TTC549 (cell line): ENCODE data around the gene CCL2.

ENCODE experiments used
- FAIRE-seq: peaks from 2 replicates; lab custom pipeline; 2012; peaks lifted over from hg19 to GRCh38; lab: Jason Lieb, UNC

Gene CCL2

DNA sequence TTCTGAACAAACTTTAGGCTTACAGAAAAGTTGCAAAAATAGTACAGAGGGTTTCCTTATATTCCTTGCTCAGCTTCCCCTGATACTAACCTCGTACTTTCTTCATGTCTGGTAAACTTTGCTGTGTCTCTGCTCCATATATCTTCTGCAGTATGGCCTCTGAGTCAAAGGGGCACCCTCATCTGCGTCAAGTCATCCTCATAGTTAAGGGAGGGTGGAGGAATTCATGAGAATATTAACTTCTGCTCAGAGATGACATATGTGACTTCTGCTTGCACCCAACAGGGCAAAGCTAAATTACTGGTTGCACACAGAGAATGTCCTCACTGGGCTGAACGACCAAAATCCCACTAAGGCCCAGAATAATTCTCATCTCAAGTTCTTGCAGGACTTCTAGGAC, 10.6 kb downstream of the CCL2 start:
- FAIRE-seq = no peak

DNA sequence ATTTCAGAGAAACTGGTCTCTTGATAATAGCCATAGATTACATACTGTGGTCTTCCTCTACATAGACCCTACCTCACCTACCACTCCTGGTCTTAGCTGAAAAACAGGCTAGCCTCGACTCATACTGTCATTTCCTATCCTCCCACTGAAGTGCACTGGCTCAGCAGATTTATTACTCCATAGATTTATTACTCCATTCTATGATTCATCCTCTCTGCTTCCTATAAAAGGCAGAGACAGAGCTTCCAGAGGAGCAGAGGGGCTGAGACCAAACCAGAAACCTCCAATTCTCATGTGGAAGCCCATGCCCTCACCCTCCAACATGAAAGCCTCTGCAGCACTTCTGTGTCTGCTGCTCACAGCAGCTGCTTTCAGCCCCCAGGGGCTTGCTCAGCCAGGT, 14.9 kb downstream of the CCL2 start, which contains the start of gene CCL7:
TSS of gene CCL7 (plus strand) at position 253 of the 400 bp plus-strand sequence. CDS start at position 323, 70 bp downstream.
- FAIRE-seq = no peak

DNA sequence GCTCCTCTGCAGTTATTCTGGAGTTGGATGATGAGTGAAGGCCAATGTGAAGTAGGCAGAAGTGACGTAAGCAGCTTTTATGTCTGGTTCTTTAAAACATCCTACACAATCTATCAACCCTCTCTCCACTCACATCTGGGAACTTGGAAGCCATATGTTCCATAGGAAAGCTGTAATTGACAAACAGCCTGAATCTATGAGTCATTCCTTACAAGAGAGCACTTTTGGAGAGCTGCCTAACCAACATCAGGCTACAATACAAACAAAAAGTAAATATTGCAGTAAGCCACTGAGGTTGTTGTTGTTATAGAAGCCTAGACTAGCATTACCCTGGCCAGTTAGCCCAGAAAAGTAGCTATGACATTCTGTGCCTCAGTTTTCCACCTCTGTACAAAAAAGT, 20.8 kb downstream of the CCL2 start:
- FAIRE-seq = no peak

DNA sequence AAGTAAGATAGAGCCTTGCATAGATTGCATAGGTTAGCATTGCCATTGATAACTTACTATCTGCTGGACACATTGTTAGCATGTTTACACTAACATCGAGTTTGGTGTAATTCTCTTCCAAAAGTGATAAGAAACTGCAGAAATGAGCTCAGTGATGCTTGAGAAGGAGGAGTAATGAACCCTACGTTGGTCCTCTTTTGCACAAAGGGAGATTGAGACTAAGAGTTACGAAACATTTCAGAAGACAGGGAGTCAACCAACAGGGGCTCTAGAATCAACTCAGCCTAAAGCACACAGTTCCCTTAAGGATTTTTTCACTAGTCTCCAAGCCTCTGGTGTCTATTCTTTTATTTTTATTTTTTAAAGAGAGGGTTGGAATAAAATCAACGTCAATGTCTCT, 21.7 kb downstream of the CCL2 start:
- no peak for FAIRE-seq

DNA sequence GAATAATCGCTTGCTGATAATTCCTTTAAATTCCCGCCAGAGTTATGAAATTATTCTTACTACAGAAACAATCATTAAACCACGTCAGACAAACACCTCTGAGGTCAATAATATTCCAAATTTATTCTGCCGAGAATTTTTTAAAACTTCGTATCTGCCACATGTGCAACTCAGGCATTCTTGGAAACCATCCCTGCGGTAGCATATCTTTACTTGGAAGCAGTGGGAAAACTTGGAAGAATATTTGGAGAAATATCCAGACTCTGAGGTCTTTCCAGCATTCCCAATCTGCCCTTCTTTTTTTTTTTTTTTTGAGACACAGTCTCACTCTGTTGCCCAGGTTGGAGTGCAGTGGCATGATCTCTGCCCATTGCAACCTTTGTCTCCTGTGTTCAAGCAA, 28.5 kb downstream of the CCL2 start:
- no peak for FAIRE-seq

DNA sequence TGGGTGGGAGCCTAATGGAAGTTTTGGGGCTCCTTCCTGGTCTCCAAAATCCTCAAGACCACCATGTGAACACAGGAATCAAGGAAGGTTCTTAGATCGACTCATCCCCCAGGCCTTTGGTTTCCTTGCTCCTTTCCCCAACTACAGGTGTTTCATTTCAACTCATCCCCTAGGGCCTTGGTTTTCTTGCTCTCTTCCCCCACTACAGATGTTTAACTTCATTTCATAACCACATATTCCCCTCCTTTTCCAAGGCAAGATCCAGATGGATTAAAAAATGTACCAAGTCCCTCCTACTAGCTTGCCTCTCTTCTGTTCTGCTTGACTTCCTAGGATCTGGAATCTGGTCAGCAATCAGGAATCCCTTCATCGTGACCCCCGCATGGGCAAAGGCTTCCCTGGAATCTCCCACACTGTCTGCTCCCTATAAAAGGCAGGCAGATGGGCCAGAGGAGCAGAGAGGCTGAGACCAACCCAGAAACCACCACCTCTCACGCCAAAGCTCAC, 30.3 kb downstream of the CCL2 start, which contains the start of gene CCL11:
TSS of gene CCL11 (plus strand) at position 457 of the 507 bp plus-strand sequence. CDS start 67 bp downstream, outside the sequence.
- FAIRE-seq = no peak

DNA sequence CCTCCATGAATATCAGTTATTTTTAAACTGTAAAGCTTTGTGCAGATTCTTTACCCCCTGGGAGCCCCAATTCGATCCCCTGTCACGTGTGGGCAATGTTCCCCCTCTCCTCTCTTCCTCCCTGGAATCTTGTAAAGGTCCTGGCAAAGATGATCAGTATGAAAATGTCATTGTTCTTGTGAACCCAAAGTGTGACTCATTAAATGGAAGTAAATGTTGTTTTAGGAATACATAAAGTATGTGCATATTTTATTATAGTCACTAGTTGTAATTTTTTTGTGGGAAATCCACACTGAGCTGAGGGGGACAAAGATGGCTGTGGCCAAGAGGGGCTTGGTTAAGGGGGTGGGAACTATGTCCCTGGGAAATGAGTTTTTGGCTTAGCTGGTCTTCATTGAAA, 32.8 kb downstream of the CCL2 start:
- no peak for FAIRE-seq

DNA sequence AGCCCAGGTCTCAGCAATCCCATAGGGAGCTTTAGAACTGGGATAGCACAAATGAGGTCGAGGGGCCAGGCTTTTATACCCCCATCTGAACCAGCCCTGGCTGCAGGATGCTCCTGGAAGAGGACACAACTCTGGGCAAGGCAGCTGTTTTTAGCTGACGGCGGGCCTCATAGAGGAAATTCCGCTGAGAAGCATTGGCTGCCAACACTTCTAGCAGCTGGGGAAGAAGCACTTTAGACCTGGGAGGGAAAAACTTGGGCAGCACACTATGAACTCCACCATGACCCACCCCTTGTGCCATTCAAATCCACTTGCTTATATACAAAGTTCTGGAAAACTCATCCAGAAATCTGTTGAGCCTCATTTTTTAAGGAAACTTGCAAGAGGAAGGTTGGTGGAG, 35.5 kb downstream of the CCL2 start:
- FAIRE-seq = no peak

DNA sequence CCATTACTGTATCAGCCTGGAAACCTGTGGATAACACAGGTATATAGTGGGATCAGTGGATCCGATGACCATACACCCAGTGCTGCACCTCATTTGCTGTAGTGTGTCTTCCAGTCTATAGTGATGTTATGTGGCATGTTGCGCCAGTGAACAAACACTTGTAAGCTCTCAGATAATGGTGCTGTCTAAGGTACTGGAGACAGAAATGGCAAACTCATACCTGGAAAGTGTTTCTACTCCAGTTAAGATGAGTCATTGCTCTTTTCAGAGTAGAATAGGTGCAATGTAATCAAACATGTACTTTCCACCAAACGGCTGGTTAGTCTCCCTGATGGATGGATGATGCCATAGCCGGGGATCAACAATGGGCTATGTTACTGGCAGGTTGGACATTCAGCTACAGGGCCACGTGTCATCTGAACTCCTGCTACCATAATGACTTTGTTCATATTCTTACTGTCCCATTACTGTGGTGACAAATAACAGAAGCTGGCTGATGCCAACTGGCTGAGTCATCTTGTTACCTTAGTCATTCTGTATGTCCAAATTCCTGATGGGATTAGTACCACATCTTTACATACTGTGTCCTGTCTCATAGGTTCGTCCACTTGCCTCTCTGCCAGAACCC, 36.8 kb downstream of the CCL2 start:
- FAIRE-seq = no peak

DNA sequence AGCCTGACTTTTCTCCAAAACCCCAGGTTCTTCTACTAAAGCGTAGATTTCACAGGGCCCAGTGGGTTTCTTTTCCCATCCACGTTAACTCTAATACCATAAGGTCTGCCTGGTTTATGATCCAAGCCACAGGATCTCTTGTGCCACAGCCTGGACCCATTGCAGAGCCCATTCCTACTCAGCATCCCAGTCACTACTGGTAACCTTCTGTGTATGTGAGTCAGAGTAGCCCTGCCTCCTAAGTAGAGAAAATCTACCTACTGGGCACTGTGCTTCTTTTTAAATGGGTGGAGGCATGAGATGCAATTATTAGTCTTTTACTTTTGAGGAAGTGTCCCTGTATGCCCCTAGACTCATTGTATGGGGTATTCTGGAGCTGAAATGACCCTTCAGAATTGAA, 43.9 kb downstream of the CCL2 start:
- no peak for FAIRE-seq

DNA sequence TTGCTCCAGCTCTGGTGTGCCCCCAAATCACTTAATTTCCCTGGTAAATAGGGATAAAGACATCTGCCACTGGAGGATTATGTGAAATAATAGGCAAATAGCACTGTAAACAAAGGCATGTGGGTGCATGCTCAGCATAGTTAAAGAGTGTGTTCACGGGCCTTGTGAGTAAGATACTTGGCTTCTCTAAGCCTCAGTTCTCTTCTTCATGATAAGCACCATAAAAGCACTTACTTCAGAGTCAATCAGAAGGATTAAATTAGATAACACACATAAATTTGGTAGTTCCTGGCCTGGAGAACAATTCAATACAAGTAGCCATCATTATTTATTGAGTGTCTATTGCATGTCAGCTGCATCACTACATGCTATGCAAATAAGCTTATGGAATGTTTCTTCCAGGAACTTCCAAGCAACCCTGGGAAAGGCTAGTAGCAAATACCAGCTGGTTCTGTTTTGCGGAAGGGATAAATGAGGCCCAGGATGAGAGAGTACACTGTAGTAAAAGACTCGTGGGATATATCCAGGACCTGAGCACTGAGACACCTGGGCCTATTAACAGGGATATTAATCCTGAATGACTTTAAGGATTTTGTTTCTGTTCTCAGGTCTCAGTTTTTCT, 45.0 kb downstream of the CCL2 start:
- no peak for FAIRE-seq

DNA sequence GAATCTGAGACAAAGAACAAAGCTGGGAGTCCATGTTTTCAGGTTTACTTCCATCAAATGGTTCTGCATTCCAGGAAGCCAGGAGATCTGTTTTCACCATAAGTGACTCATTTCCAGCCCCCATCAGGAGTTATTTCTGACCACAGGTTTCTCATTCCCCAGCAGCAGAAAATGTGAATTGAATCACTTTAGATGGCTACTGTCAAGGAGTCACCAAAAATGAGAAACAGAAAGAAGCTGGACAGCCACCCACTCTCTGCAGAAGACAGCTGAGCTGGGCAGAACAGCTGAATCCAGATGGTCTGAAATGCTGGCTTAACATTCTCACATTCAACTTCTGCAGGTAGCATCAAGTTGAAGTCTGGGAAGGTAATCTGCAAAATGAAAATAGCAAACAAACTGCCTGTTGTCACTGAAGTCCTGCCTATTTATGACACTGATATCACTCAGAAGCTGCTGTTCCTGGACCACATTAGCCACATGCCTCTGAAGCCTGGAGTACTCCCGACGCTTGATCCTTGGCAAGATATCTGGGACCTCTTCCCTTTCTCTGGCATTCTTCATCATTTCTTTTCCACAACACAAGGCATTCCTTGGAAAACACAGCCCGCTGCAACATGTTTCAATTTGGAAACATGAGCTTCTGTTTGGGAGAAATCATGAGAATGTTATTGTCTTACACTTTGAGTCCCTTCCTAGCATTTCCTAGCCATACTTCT, 45.7 kb downstream of the CCL2 start:
- FAIRE-seq = no peak

DNA sequence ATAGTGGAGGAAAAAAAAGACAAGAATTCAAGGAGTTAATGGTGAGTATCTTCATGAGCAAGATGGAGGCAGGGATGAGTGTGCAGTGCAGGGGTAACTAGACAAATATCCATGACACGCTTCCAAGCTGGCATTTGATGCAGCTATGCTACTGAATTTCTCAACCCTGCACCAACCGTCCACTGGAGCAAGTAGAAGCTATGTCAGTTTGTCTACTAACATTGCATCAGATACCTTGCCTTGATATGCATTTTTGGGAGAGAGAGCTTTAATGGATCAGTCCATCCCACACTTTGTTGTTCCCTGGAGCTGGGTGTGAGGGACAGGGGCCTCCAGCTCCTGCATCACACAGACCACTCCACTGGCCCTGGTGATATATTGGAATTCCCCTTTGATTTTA, 46.9 kb downstream of the CCL2 start:
- no peak for FAIRE-seq

DNA sequence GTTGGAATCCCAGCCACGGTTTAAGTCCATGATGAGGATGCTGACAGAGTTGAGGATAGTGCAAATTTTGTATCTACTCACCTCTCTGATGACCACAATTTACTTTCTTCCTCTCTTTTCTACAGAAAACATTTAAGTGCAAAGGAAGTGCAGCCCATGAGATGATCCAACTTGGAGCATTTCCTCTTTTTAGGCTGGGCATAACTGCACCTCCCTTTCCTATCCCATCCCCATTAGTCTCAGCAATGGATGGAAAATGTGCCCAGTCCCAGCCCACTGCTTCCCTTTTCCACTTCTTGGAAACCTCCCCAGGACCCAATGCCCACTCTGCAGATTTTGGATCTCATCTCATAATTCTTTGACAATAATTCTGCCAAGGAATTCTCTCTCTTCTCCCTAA, 47.6 kb downstream of the CCL2 start:
- no peak for FAIRE-seq

DNA sequence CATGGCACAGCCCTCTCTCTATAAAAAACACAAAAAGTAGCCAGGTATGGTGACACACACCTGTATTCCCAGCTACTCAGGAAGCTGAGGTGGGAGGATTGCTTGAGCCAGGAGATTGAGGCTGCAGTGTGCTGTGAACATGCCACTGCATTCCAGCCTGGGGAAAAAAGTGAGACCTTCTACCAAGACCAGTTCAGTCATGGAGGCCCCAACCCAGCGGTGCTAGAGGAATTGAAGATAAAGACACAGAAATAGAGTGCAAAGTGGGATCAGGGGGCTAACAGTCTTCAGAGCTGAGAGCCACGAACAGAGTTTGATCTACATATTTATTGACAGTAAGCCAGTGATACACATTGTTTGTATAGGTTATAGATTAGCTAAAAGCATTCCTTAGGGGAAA, 48.5 kb downstream of the CCL2 start:
- FAIRE-seq = no peak

DNA sequence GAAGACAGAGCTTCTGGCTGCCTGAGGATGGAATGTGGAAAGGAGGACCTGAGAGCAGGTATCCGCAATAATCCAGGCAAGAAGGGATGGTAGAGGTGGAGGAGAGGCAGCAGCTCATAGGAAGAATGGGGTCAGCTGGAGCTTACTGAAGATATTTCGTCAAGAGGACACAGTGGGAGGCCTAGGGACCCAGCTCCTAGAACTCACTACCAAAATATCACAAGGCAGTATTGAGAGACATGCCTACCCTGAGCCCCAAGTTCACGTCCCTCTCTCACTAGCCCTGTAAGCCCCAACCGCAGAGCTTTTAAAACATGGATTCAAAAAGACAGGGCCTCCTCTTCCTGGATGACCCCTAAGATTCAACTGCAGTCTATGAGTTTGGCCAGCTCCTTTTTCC, 50.0 kb downstream of the CCL2 start:
- FAIRE-seq = no peak

DNA sequence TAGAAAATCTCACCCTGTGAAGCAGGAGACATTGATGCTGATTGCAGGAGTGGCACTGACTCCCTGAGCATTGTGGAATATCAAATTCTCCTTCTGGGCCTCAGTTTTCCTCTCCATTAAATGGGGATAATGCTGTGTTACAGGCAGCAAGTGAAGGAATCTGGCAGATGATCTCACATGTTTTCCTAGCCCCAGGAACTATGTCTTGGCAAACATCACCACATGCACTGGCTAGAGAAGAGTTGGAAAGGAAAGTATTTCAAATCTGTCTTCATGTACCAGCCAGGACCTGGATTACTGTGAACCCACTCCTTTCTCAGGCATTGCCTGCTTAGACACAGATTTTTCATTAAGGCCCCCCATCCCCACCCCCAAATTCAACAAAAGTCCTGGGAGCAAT, 50.5 kb downstream of the CCL2 start:
- no peak for FAIRE-seq

DNA sequence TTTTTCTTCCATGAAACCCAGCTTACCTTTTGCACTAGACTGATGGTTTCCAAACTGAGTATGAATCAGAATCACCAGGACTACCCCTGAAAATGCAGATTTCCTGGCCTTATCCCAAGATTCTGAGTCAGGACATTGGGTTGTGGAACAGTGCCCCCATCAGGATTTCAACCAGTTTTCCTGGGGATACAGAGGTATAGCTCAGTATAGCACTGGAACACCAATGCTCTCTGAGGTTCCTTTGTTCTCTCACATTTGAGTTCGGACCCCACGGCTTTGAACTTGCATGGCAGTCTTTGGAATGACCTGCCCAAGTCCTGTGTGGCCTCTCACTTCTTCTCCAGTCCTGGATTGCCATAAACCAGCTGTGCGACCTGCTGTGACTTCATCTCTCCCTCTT, 51.4 kb downstream of the CCL2 start:
- no peak for FAIRE-seq
